ENCODE measurements around the gene CREBBP.

GRCh38 chr16:3909791-3910583 is 29.5 kb upstream of the CREBBP start:
- no peak for TF ChIP-seq FOXM1 (IDR thresholded peaks at IDR 0.05; ENCODE audit: borderline replicate concordance)
- TF ChIP-seq ZNF384 (IDR thresholded peaks at IDR 0.05) = no peak
- no peak for TF ChIP-seq PKNOX1 (IDR thresholded peaks at IDR 0.05)
- no peak for TF ChIP-seq FOXA1 (IDR thresholded peaks at IDR 0.05)
- no peak for TF ChIP-seq L3MBTL2 (conservative IDR thresholded peaks at IDR 0.05)
- no peak for TF ChIP-seq BHLHE40 (IDR thresholded peaks at IDR 0.05; ENCODE audit: borderline replicate concordance)
- TF ChIP-seq SUZ12 (IDR thresholded peaks at IDR 0.05) = no peak
- TF ChIP-seq SP1 (IDR thresholded peaks at IDR 0.05) = no peak
- TF ChIP-seq ARNT (IDR thresholded peaks at IDR 0.05) = no peak
- no peak for TF ChIP-seq FOXK2 (IDR thresholded peaks at IDR 0.05)
- no peak for TF ChIP-seq NFRKB (IDR thresholded peaks at IDR 0.05)
